DND-41 (cell line): ENCODE data around the gene SURF6.

Source experiments
- EZH2 ChIP-seq: IDR thresholded peaks from 3 replicates; pipeline ENCODE4 v1.6.1; 2012; ENCODE audit warnings: borderline replicate concordance, low read depth, mild to moderate bottlenecking, moderate library complexity, low read length, inconsistent platforms; ENCODE audit not compliant: severe bottlenecking
- TF ChIP-seq, protein P1 (sequence below): IDR thresholded peaks from 2 replicates; pipeline ENCODE4 v1.5.1; 2012; ENCODE audit warnings: borderline replicate concordance, low read length, moderate library complexity, mild to moderate bottlenecking; ENCODE audit not compliant: poor library complexity, severe bottlenecking; ENCODE audit errors: extremely low read depth

DNA sequence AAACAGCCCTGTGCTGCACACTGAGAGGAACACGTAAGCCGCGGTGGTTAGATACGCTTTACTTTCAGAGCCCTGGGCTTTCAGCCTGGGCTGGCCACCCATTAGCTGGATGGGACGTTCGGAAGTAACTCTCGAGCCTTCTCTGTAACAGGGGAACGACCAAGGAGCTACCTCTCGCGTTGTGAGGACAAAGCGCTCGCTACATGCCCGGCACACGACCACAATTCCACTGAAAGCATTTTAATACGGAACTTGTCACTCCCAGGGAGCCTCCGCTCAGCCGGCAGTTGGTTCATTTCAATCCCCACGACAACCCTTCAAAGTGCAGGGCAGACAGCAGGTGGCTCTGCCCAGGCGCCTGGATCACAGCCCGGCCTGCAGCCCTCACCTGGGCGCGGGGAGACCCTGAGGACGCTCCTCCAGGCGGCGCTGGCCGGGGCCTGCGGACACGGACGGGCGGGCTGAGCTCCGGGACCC, 19.9 kb upstream of the SURF6 start:
- TF ChIP-seq EZH2: no peak
- TF ChIP-seq, protein P1, sequence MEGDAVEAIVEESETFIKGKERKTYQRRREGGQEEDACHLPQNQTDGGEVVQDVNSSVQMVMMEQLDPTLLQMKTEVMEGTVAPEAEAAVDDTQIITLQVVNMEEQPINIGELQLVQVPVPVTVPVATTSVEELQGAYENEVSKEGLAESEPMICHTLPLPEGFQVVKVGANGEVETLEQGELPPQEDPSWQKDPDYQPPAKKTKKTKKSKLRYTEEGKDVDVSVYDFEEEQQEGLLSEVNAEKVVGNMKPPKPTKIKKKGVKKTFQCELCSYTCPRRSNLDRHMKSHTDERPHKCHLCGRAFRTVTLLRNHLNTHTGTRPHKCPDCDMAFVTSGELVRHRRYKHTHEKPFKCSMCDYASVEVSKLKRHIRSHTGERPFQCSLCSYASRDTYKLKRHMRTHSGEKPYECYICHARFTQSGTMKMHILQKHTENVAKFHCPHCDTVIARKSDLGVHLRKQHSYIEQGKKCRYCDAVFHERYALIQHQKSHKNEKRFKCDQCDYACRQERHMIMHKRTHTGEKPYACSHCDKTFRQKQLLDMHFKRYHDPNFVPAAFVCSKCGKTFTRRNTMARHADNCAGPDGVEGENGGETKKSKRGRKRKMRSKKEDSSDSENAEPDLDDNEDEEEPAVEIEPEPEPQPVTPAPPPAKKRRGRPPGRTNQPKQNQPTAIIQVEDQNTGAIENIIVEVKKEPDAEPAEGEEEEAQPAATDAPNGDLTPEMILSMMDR: no peak
